PC-3 (cell line): ENCODE measurements around the gene LGALS9. TPM values are rescaled to one million over a fixed set of nuclear protein-coding genes. Genes with fewer than 3 reads are reported as not detected.

ENCODE experiments used
- ATAC-seq: fragments of 200-7000 bp; cut with Tn5 transposase; 2 replicates; pipeline ENCODE4 v1.9.1; 2020; ENCODE audit warnings: mild to moderate bottlenecking, moderate library complexity
- BruUV-seq: library from RNA; stranded (reverse); fragments of 400-500 nt; replicated peaks from 2 replicates; lab custom pipeline; 2021; lab: Mats Ljungman, UMichigan
- CTCF ChIA-PET: fragments of 300-600 bp; sonication (Branson Sonifier 250); formaldehyde crosslinking; loops from one replicate; lab custom pipeline; 2022; ENCODE audit warnings: antibody characterized with exemption; lab: Charles Lee
- POLR2A ChIA-PET: fragments of 300-600 bp; sonication (Branson Sonifier 250); formaldehyde crosslinking; loops from one replicate; lab custom pipeline; 2022; ENCODE audit warnings: antibody characterized with exemption; ENCODE audit not compliant: unreplicated experiment; lab: Charles Lee
- DNase-seq: peaks from one replicate; pipeline ENCODE4 v3.0.0-alpha.2; 2015
- H2AFZ ChIP-seq: fragments of 300-600 bp; sonication (generic); 2 replicates; pipeline ENCODE4 v1.6.0; 2016; ENCODE audit warnings: antibody characterized with exemption, low read length
- H3F3A ChIP-seq: fragments of 300-600 bp; sonication (generic); one replicate; pipeline ENCODE4 v1.6.0; 2017; ENCODE audit warnings: antibody characterized with exemption, low read length, control low read depth, mild to moderate bottlenecking; ENCODE audit not compliant: unreplicated experiment
- H3K27ac ChIP-seq: fragments of 300-600 bp; sonication (generic); 2 replicates; pipeline ENCODE4 v1.5.1; 2016; ENCODE audit warnings: mild to moderate bottlenecking, low read length
- H3K27me3 ChIP-seq: fragments of 300-600 bp; sonication (generic); 2 replicates; pipeline ENCODE4 v1.6.1; 2016; ENCODE audit warnings: low read length, mixed read lengths
- H3K36me3 ChIP-seq: fragments of 300-600 bp; sonication (generic); 2 replicates; pipeline ENCODE4 v1.6.1; 2016; ENCODE audit warnings: low read depth, mixed run types, low read length, mixed read lengths
- H3K4me1 ChIP-seq: fragments of 300-600 bp; sonication (generic); 2 replicates; pipeline ENCODE4 v1.5.1; 2016; ENCODE audit warnings: low read length; ENCODE audit not compliant: insufficient read depth
- H3K4me2 ChIP-seq: fragments of 300-600 bp; sonication (generic); 2 replicates; pipeline ENCODE4 v1.6.0; 2016; ENCODE audit warnings: low read length
- H3K4me3 ChIP-seq: fragments of 300-600 bp; sonication (generic); 2 replicates; pipeline ENCODE4 v1.5.1; 2016; ENCODE audit warnings: mild to moderate bottlenecking, low read length, mixed read lengths
- H3K79me2 ChIP-seq: fragments of 300-600 bp; sonication (generic); 2 replicates; pipeline ENCODE4 v1.6.1; 2017; ENCODE audit warnings: low read length, mixed read lengths
- H3K9ac ChIP-seq: fragments of 300-600 bp; sonication (generic); 2 replicates; pipeline ENCODE4 v1.6.0; 2016; ENCODE audit warnings: mild to moderate bottlenecking, low read length
- H3K9me2 ChIP-seq: fragments of 300-600 bp; sonication (generic); replicated peaks from 2 replicates; pipeline ENCODE4 v1.6.1; 2016; ENCODE audit warnings: mixed run types, low read length, mixed read lengths
- H3K9me3 ChIP-seq: fragments of 300-600 bp; sonication (generic); 2 replicates; pipeline ENCODE4 v1.6.1; 2016; ENCODE audit warnings: low read length, mixed read lengths
- H4K20me1 ChIP-seq: fragments of 300-600 bp; sonication (generic); 2 replicates; pipeline ENCODE4 v1.6.1; 2016; ENCODE audit warnings: low read length, mixed read lengths
- EZH2 ChIP-seq: fragments of 300-600 bp; sonication (generic); IDR thresholded peaks from one replicate; pipeline ENCODE4 v1.6.1; 2017; ENCODE audit warnings: antibody characterized with exemption, mild to moderate bottlenecking, low read length; ENCODE audit not compliant: unreplicated experiment
- EZH2phosphoT487 ChIP-seq: fragments of 300-600 bp; sonication (generic); IDR thresholded peaks from 2 replicates; pipeline ENCODE4 v1.6.1; 2018; ENCODE audit warnings: mild to moderate bottlenecking, antibody characterized with exemption, low read length, borderline replicate concordance
- intact Hi-C: fragments of 100-400 bp; cut with micrococcal nuclease; formaldehyde crosslinking; loops from 2 replicates; pipeline ENCODE4 v1.9.0; 2023
- total RNA-seq: library from RNA; depleted of rRNA; stranded (reverse); fragments of >200 nt; gene quantifications from 2 replicates; pipeline ENCODE4 v1.2.3, GENCODE V29; 2014
- TF ChIP-seq, protein P1 (sequence below): fragments of 300-600 bp; sonication (generic); conservative IDR thresholded peaks from 2 replicates; pipeline ENCODE4 v1.5.1; 2017; ENCODE audit warnings: antibody characterized with exemption, low read depth, mild to moderate bottlenecking, low read length

The LGALS9 gene
- total RNA-seq, 1 experiment from 2014 or later, result 1.1 TPM

GRCh38 chr17:27669136-27669535 is 38.1 kb downstream of the LGALS9 start:
- Histone ChIP-seq H3K9me2 (no peaks in the 10 kb centered on the region), H3K4me1 (no peaks in the 10 kb centered on the region), H3K27me3 (no peaks in the 10 kb centered on the region), H3K4me2 (no peak overlapping the region), H3K27ac (no peak overlapping the region), H3K9me3 (no peaks in the 10 kb centered on the region), H3K36me3 (no peaks in the 10 kb centered on the region), H3F3A (no peaks in the 10 kb centered on the region), H3K9ac (no peak overlapping the region), H2AFZ (no peak overlapping the region), H4K20me1 (no peaks in the 10 kb centered on the region), H3K4me3 (no peak overlapping the region), H3K79me2 (no peaks in the 10 kb centered on the region)
- intact Hi-C loops, result no loop called here
- DNase-seq, result no peak
- no peak for ATAC-seq
- TF ChIP-seq EZH2phosphoT487, result no peak
- ChIA-PET POLR2A (no interaction called here), CTCF (no interaction called here)
- no TSS peak for BruUV-seq

- H3K36me3 ChIP-seq, result no peaks in the 10 kb centered on the region
- no peaks in the 10 kb centered on the region for H3K9me2 ChIP-seq
- DNase-seq (no peak), ATAC-seq (no peak)
- intact Hi-C loops, result no loop called here
- H3F3A ChIP-seq, result no peaks in the 10 kb centered on the region
- no peak overlapping the region for H3K27ac ChIP-seq
- BruUV-seq, result no TSS peak
- TF ChIP-seq, protein P1, sequence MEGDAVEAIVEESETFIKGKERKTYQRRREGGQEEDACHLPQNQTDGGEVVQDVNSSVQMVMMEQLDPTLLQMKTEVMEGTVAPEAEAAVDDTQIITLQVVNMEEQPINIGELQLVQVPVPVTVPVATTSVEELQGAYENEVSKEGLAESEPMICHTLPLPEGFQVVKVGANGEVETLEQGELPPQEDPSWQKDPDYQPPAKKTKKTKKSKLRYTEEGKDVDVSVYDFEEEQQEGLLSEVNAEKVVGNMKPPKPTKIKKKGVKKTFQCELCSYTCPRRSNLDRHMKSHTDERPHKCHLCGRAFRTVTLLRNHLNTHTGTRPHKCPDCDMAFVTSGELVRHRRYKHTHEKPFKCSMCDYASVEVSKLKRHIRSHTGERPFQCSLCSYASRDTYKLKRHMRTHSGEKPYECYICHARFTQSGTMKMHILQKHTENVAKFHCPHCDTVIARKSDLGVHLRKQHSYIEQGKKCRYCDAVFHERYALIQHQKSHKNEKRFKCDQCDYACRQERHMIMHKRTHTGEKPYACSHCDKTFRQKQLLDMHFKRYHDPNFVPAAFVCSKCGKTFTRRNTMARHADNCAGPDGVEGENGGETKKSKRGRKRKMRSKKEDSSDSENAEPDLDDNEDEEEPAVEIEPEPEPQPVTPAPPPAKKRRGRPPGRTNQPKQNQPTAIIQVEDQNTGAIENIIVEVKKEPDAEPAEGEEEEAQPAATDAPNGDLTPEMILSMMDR, result no peak
- TF ChIP-seq EZH2phosphoT487, result no peak
- TF ChIP-seq EZH2, result no peak
- ChIA-PET POLR2A (no interaction called here), CTCF (no interaction called here)
- H3K9me3 ChIP-seq, result no peaks in the 10 kb centered on the region
- no peaks in the 10 kb centered on the region for H3K27me3 ChIP-seq
- no peak overlapping the region for H3K9ac ChIP-seq
- H3K4me1 ChIP-seq, result no peaks in the 10 kb centered on the region
- H3K4me3 ChIP-seq, result no peak overlapping the region
- H3K4me2 ChIP-seq, result no peak overlapping the region
- no peak overlapping the region for H2AFZ ChIP-seq
- no peaks in the 10 kb centered on the region for H3K79me2 ChIP-seq
- H4K20me1 ChIP-seq, result no peaks in the 10 kb centered on the region
Measured at GRCh38 chr17:27669850-27670249, 38.9 kb downstream of the LGALS9 start.

GRCh38 chr17:27670791-27671590 is 40.0 kb downstream of the LGALS9 start:
- no peaks in the 10 kb centered on the region for H3F3A ChIP-seq
- H4K20me1 ChIP-seq, result no peaks in the 10 kb centered on the region
- H3K27ac ChIP-seq, result no peak overlapping the region
- no peaks in the 10 kb centered on the region for H3K9me3 ChIP-seq
- ATAC-seq (no peak), DNase-seq (no peak)
- H3K79me2 ChIP-seq, result no peaks in the 10 kb centered on the region
- TF ChIP-seq, protein P1, result no peak
- intact Hi-C loops, result no loop called here
- BruUV-seq, result no TSS peak
- H2AFZ ChIP-seq, result no peak overlapping the region
- no peaks in the 10 kb centered on the region for H3K4me1 ChIP-seq
- no peaks in the 10 kb centered on the region for H3K36me3 ChIP-seq
- ChIA-PET CTCF (no interaction called here), POLR2A (no interaction called here)
- no peaks in the 10 kb centered on the region for H3K9me2 ChIP-seq
- H3K27me3 ChIP-seq, result no peaks in the 10 kb centered on the region
- no peak overlapping the region for H3K4me2 ChIP-seq
- no peak overlapping the region for H3K4me3 ChIP-seq
- H3K9ac ChIP-seq, result no peak overlapping the region
